HUES6 (cell line): Measurements from ENCODE around the gene C16orf96.

ENCODE experiments used
- H3K27ac ChIP-seq: 2 replicates; pipeline ENCODE4 v1.7.0; 2013; ENCODE audit warnings: low read depth, mild to moderate bottlenecking, low read length, inconsistent platforms
- H3K27me3 ChIP-seq: 2 replicates; pipeline ENCODE4 v1.6.1; 2013; ENCODE audit warnings: low read length; ENCODE audit not compliant: control insufficient read depth, insufficient read depth
- H3K36me3 ChIP-seq: 2 replicates; pipeline ENCODE4 v1.6.1; 2013; ENCODE audit warnings: low read length; ENCODE audit not compliant: control insufficient read depth, insufficient read depth
- H3K4me1 ChIP-seq: 2 replicates; pipeline ENCODE4 v1.6.1; 2013; ENCODE audit warnings: low read length; ENCODE audit not compliant: control insufficient read depth, insufficient read depth
- H3K4me3 ChIP-seq: 2 replicates; pipeline ENCODE4 v1.5.1; 2013; ENCODE audit warnings: low read depth, low read length
- H3K9ac ChIP-seq: one replicate; pipeline ENCODE4 v1.6.1; 2013; ENCODE audit warnings: mild to moderate bottlenecking, low read length
- H3K9me3 ChIP-seq: 2 replicates; pipeline ENCODE4 v1.6.1; 2013; ENCODE audit warnings: low read depth, low read length; ENCODE audit not compliant: control insufficient read depth, insufficient read depth

The C16orf96 gene

GRCh38 chr16:4538350-4539235 lies 17.5 kb upstream of the C16orf96 start, which contains the start of gene CDIP1:
Gene CDIP1, minus strand, starts transcription at chr16:4538773. Its CDS starts 24,643 bp downstream, at chr16:4514130.
- Histone ChIP-seq H3K27ac (peak within 1 kb of the TSS; percentile 75), H3K27me3 (peaks cover 12% of the 10 kb centered on the region), H3K9me3 (peaks cover 14% of the 10 kb centered on the region), H3K4me1 (peaks cover 17% of the 10 kb centered on the region), H3K4me3 (peak within 1 kb of the TSS; percentile 77), H3K9ac (peak within 1 kb of the TSS; percentile 85), H3K36me3 (peaks cover 8% of the 10 kb centered on the region)

- H3K36me3 ChIP-seq, result peaks cover 6% of the 10 kb centered on the region
- H3K4me3 ChIP-seq, result no peak overlapping the region
- H3K9me3 ChIP-seq, result peaks cover 14% of the 10 kb centered on the region
These were observed 16.3 kb upstream of the C16orf96 start for GRCh38 chr16:4539716-4540284.

GRCh38 chr16:4544473-4544872 lies 11.7 kb upstream of the C16orf96 start:
- Histone ChIP-seq H3K4me1 (no peaks in the 10 kb centered on the region), H3K27me3 (peaks cover 6% of the 10 kb centered on the region), H3K4me3 (no peak overlapping the region), H3K9me3 (peaks cover 8% of the 10 kb centered on the region), H3K27ac (no peak overlapping the region), H3K9ac (no peak overlapping the region), H3K36me3 (no peaks in the 10 kb centered on the region)

More at GRCh38 chr16:4539716-4540284, 16.3 kb upstream of the C16orf96 start:
- H3K4me1 ChIP-seq, result peaks cover 17% of the 10 kb centered on the region
- H3K27me3 ChIP-seq, result peaks cover 12% of the 10 kb centered on the region
- H3K27ac ChIP-seq, result no peak overlapping the region
- H3K9ac ChIP-seq, result no peak overlapping the region

- Histone ChIP-seq H3K4me1 (no peaks in the 10 kb centered on the region), H3K27ac (no peak overlapping the region), H3K27me3 (no peaks in the 10 kb centered on the region), H3K36me3 (no peaks in the 10 kb centered on the region), H3K9me3 (no peaks in the 10 kb centered on the region), H3K4me3 (no peak overlapping the region), H3K9ac (no peak overlapping the region)
These were observed 8.0 kb upstream of the C16orf96 start for GRCh38 chr16:4548124-4548523.

GRCh38 chr16:4550591-4550990 lies 5.5 kb upstream of the C16orf96 start:
- Histone ChIP-seq H3K4me1 (peaks cover 3% of the 10 kb centered on the region; the same call in 1 of the 2 replicates), H3K27me3 (no peaks in the 10 kb centered on the region), H3K36me3 (no peaks in the 10 kb centered on the region), H3K9me3 (no peaks in the 10 kb centered on the region), H3K9ac (no peak overlapping the region), H3K27ac (no peak overlapping the region), H3K4me3 (no peak overlapping the region)

- H3K27me3 ChIP-seq, result no peaks in the 10 kb centered on the region
- no peak overlapping the region for H3K27ac ChIP-seq
- H3K9me3 ChIP-seq, result no peaks in the 10 kb centered on the region
- H3K9ac ChIP-seq, result no peak overlapping the region
- H3K36me3 ChIP-seq, result no peaks in the 10 kb centered on the region
- no peak overlapping the region for H3K4me3 ChIP-seq
- H3K4me1 ChIP-seq, result peaks cover 3% of the 10 kb centered on the region; the same call in 1 of the 2 replicates
These were observed 3.6 kb upstream of the C16orf96 start for GRCh38 chr16:4552541-4552940.

- Histone ChIP-seq H3K27me3 (no peaks in the 10 kb centered on the region), H3K4me3 (no peak overlapping the region), H3K4me1 (peaks cover 5% of the 10 kb centered on the region; the same call in 1 of the 2 replicates), H3K9ac (no peak overlapping the region), H3K27ac (no peak overlapping the region), H3K36me3 (no peaks in the 10 kb centered on the region), H3K9me3 (no peaks in the 10 kb centered on the region)
These were observed 440 bp downstream of the C16orf96 start for GRCh38 chr16:4556580-4556979.

GRCh38 chr16:4557973-4558372 lies 1.8 kb downstream of the C16orf96 start:
- Histone ChIP-seq H3K4me1 (peaks cover 7% of the 10 kb centered on the region; the same call in 1 of the 2 replicates), H3K9me3 (no peaks in the 10 kb centered on the region), H3K27ac (no peak overlapping the region), H3K36me3 (no peaks in the 10 kb centered on the region), H3K9ac (no peak overlapping the region), H3K27me3 (no peaks in the 10 kb centered on the region), H3K4me3 (no peak overlapping the region)

GRCh38 chr16:4561596-4561995 lies 5.5 kb downstream of the C16orf96 start:
- Histone ChIP-seq H3K4me3 (no peak overlapping the region), H3K9ac (no peak overlapping the region), H3K4me1 (peaks cover 5% of the 10 kb centered on the region; the same call in 1 of the 2 replicates), H3K9me3 (no peaks in the 10 kb centered on the region), H3K27ac (no peak overlapping the region), H3K36me3 (no peaks in the 10 kb centered on the region), H3K27me3 (no peaks in the 10 kb centered on the region)

GRCh38 chr16:4564661-4565267 lies 8.6 kb downstream of the C16orf96 start:
- H3K27ac ChIP-seq, result no peak overlapping the region
- H3K9ac ChIP-seq, result no peak overlapping the region
- no peaks in the 10 kb centered on the region for H3K36me3 ChIP-seq
- H3K4me1 ChIP-seq, result peaks cover 14% of the 10 kb centered on the region
- H3K9me3 ChIP-seq, result no peaks in the 10 kb centered on the region
- H3K4me3 ChIP-seq, result no peak overlapping the region
- H3K27me3 ChIP-seq, result no peaks in the 10 kb centered on the region

GRCh38 chr16:4566144-4566543 lies 10.0 kb downstream of the C16orf96 start:
- no peaks in the 10 kb centered on the region for H3K27me3 ChIP-seq
- H3K9me3 ChIP-seq, result no peaks in the 10 kb centered on the region
- H3K4me1 ChIP-seq, result peaks cover 24% of the 10 kb centered on the region
- no peak overlapping the region for H3K27ac ChIP-seq
- no peak overlapping the region for H3K4me3 ChIP-seq
- no peaks in the 10 kb centered on the region for H3K36me3 ChIP-seq
- no peak overlapping the region for H3K9ac ChIP-seq
